ENCODE results near the gene BAD.

BAD gene

GRCh38 chr11:64296830-64297698, 12.6 kb upstream of the BAD start:
- DNase-seq (ENCODE audit: low read depth, low spot score) = no peak

- DNase-seq (ENCODE audit: low read depth, low spot score) = no peak
Measured at GRCh38 chr11:64296236-64296635, 11.8 kb upstream of the BAD start.

- DNase-seq (ENCODE audit: low read depth, low spot score) = no peak
Measured at GRCh38 chr11:64295760-64296159, 11.3 kb upstream of the BAD start.

- DNase-seq (ENCODE audit: low read depth, low spot score) = no peak
Measured at GRCh38 chr11:64294774-64295173, 10.3 kb upstream of the BAD start.

GRCh38 chr11:64292460-64293254, 8.2 kb upstream of the BAD start:
- no peak for DNase-seq (ENCODE audit: low read depth, low spot score)

GRCh38 chr11:64291752-64292459, 7.4 kb upstream of the BAD start:
- no peak for DNase-seq (ENCODE audit: low read depth, low spot score)

- DNase-seq (ENCODE audit: low read depth, low spot score) = no peak
Measured at GRCh38 chr11:64291262-64291751, 6.8 kb upstream of the BAD start, which contains the start of gene KCNK4. Gene KCNK4 (plus strand): TSS chr11:64291302. CDS start chr11:64293019, 1,717 bp downstream.

- no peak for DNase-seq (ENCODE audit: low read depth, low spot score)
Measured at GRCh38 chr11:64290352-64291261, 6.1 kb upstream of the BAD start.

GRCh38 chr11:64289002-64289564, 4.6 kb upstream of the BAD start:
- DNase-seq (ENCODE audit: low read depth, low spot score) = no peak

GRCh38 chr11:64288353-64288750, 3.9 kb upstream of the BAD start:
- no peak for DNase-seq (ENCODE audit: low read depth, low spot score)

- no peak for DNase-seq (ENCODE audit: low read depth, low spot score)
Measured at GRCh38 chr11:64287676-64288352, 3.3 kb upstream of the BAD start.

GRCh38 chr11:64286801-64287159, 2.3 kb upstream of the BAD start:
- DNase-seq (ENCODE audit: low read depth, low spot score) = no peak

GRCh38 chr11:64285885-64286800, 1.7 kb upstream of the BAD start:
- DNase-seq (ENCODE audit: low read depth, low spot score) = no peak

GRCh38 chr11:64284962-64285884, 758 bp upstream of the BAD start, which contains the start of gene GPR137:
Gene GPR137 (plus strand): TSS chr11:64285848. CDS start chr11:64286525, 677 bp downstream.
- DNase-seq (ENCODE audit: low read depth, low spot score) = peak; percentile 88

GRCh38 chr11:64283092-64283491, 1.4 kb downstream of the BAD start:
- DNase-seq (ENCODE audit: low read depth, low spot score) = no peak

- DNase-seq (ENCODE audit: low read depth, low spot score) = no peak
Measured at GRCh38 chr11:64281957-64282770, 2.3 kb downstream of the BAD start.

All from ELF-1 (cell line).